SK-N-SH treated with all-trans-retinoic acid at 6 μM for 48 hours (cell line): ENCODE results near the gene ADAMTS2.

Source experiments
- ATAC-seq: fragments of 200-7000 bp; cut with Tn5 transposase; 3 replicates; pipeline ENCODE4 v1.9.1; 2020; ENCODE audit warnings: mild to moderate bottlenecking, moderate library complexity
- ARNTL ChIP-seq: fragments of 450-650 bp; formaldehyde crosslinking; IDR thresholded peaks from 2 replicates; pipeline ENCODE4 v1.5.0; 2020; ENCODE audit warnings: low read depth, mild to moderate bottlenecking, moderate library complexity, borderline replicate concordance
- BACH2 ChIP-seq: fragments of 250-450 bp; sonication (Bioruptor Pico); IDR thresholded peaks from 2 replicates; pipeline ENCODE4 v1.9.0; 2021; ENCODE audit warnings: mild to moderate bottlenecking, borderline replicate concordance
- CREB5 ChIP-seq: fragments of 250-450 bp; sonication (Bioruptor Pico); IDR thresholded peaks from 2 replicates; pipeline ENCODE4 v1.5.1; 2020; ENCODE audit warnings: low read depth, mild to moderate bottlenecking, moderate library complexity
- ESRRG ChIP-seq: fragments of 250-450 bp; sonication (Bioruptor Pico); IDR thresholded peaks from 2 replicates; pipeline ENCODE4 v1.6.1; 2021; ENCODE audit warnings: mild to moderate bottlenecking
- GLIS3 ChIP-seq: fragments of 250-450 bp; sonication (Bioruptor Pico); IDR thresholded peaks from 2 replicates; pipeline ENCODE4 v1.5.0; 2020; ENCODE audit warnings: mild to moderate bottlenecking, moderate library complexity
- OSR1 ChIP-seq: fragments of 250-450 bp; sonication (Bioruptor Pico); IDR thresholded peaks from 2 replicates; pipeline ENCODE4 v1.8.0; 2022; ENCODE audit warnings: moderate library complexity, mild to moderate bottlenecking, inconsistent platforms
- PATZ1 ChIP-seq: fragments of 250-450 bp; sonication (Bioruptor Pico); IDR thresholded peaks from 2 replicates; pipeline ENCODE4 v1.8.0; 2020; ENCODE audit warnings: mild to moderate bottlenecking, moderate library complexity, borderline replicate concordance
- POU6F1 ChIP-seq: fragments of 250-450 bp; sonication (Bioruptor Pico); IDR thresholded peaks from 2 replicates; pipeline ENCODE4 v1.8.0; 2021; ENCODE audit warnings: low read depth, mild to moderate bottlenecking, moderate library complexity, borderline replicate concordance
- PPARA ChIP-seq: fragments of 250-450 bp; sonication (Bioruptor Pico); IDR thresholded peaks from 2 replicates; pipeline ENCODE4 v1.5.0; 2020; ENCODE audit warnings: mild to moderate bottlenecking, borderline replicate concordance
- RARB ChIP-seq: fragments of 250-450 bp; sonication (Bioruptor Pico); IDR thresholded peaks from 2 replicates; pipeline ENCODE4 v1.8.0; 2021; ENCODE audit warnings: mild to moderate bottlenecking, moderate library complexity
- SNAI2 ChIP-seq: fragments of 250-450 bp; sonication (Bioruptor Pico); IDR thresholded peaks from 2 replicates; pipeline ENCODE4 v1.5.0; 2020; ENCODE audit warnings: mild to moderate bottlenecking, moderate library complexity
- TOX ChIP-seq: fragments of 250-450 bp; sonication (Bioruptor Pico); IDR thresholded peaks from 2 replicates; pipeline ENCODE4 v1.8.0; 2021; ENCODE audit warnings: mild to moderate bottlenecking, moderate library complexity, borderline replicate concordance
- ZC3H10 ChIP-seq: fragments of 250-450 bp; sonication (Bioruptor Pico); IDR thresholded peaks from 2 replicates; pipeline ENCODE4 v1.5.1; 2021; ENCODE audit warnings: mild to moderate bottlenecking, moderate library complexity
- ZNF565 ChIP-seq: fragments of 450-650 bp; formaldehyde crosslinking; conservative IDR thresholded peaks from 2 replicates; pipeline ENCODE4 v1.5.0; 2020; ENCODE audit warnings: low read depth, mild to moderate bottlenecking, moderate library complexity
- ZNF70 ChIP-seq: fragments of 450-650 bp; formaldehyde crosslinking; IDR thresholded peaks from 2 replicates; pipeline ENCODE4 v1.5.0; 2020; ENCODE audit warnings: mild to moderate bottlenecking, moderate library complexity
- ZNF8 ChIP-seq: fragments of 450-650 bp; formaldehyde crosslinking; IDR thresholded peaks from 2 replicates; pipeline ENCODE4 v1.5.0; 2020; ENCODE audit warnings: mild to moderate bottlenecking, moderate library complexity

Gene ADAMTS2

GRCh38 chr5:179177711-179178575 lies 167.3 kb downstream of the ADAMTS2 start (continued):
- TF ChIP-seq PPARA = no peak
- no peak for TF ChIP-seq ZC3H10
- TF ChIP-seq OSR1 (CRISPR knock-in tag) = no peak
- TF ChIP-seq BACH2 (CRISPR knock-in tag) = no peak
- no peak for TF ChIP-seq TOX (CRISPR knock-in tag)
- no peak for TF ChIP-seq SNAI2 (CRISPR knock-in tag)

- ATAC-seq = no peak
- TF ChIP-seq ZNF8 (CRISPR knock-in tag) = no peak
- no peak for TF ChIP-seq ESRRG (CRISPR knock-in tag)
- TF ChIP-seq ZC3H10 = no peak
- no peak for TF ChIP-seq CREB5
- TF ChIP-seq ARNTL (CRISPR knock-in tag) = no peak
Measured at GRCh38 chr5:179176571-179177230, 168.6 kb downstream of the ADAMTS2 start.

- TF ChIP-seq CREB5 (no peak), RARB (CRISPR knock-in tag) (no peak), GLIS3 (CRISPR knock-in tag) (no peak), SNAI2 (CRISPR knock-in tag) (no peak), PATZ1 (CRISPR knock-in tag) (no peak), ZNF8 (CRISPR knock-in tag) (no peak), ZNF70 (CRISPR knock-in tag) (no peak)
- no peak for ATAC-seq
Measured at GRCh38 chr5:179176166-179176565, 169.1 kb downstream of the ADAMTS2 start.

- ATAC-seq = no peak
- TF ChIP-seq OSR1 (CRISPR knock-in tag) (no peak), ZNF70 (CRISPR knock-in tag) (no peak), POU6F1 (CRISPR knock-in tag) (no peak)
Measured at GRCh38 chr5:179171816-179172745, 173.2 kb downstream of the ADAMTS2 start.

GRCh38 chr5:179171251-179171815 lies 173.9 kb downstream of the ADAMTS2 start:
- ATAC-seq = no peak
- no peak for TF ChIP-seq OSR1 (CRISPR knock-in tag)
- no peak for TF ChIP-seq ZNF565 (CRISPR knock-in tag)
- TF ChIP-seq ZNF8 (CRISPR knock-in tag) = no peak
